Smooth muscle cell (in vitro differentiated cells): ENCODE measurements around the gene STON1. TPM values are rescaled to one million over a fixed set of nuclear protein-coding genes. Genes with fewer than 3 reads are reported as not detected.
"Not testable (repeated sequence)": the region's sequence is repeated elsewhere in the genome, so short reads cannot be mapped to it uniquely, and the experiment has no call there.

Experiments used
- DNase-seq: peaks from one replicate; lab custom pipeline; 2025; ENCODE audit not compliant: unreplicated experiment; lab: John Stamatoyannopoulos, UW
- H2AFZ ChIP-seq: fragments of 200-600 bp; sonication (generic); 2 replicates; pipeline ENCODE4 v1.6.0; 2016; ENCODE audit warnings: antibody characterized with exemption, low read depth, mild to moderate bottlenecking
- H3F3A ChIP-seq: fragments of 200-600 bp; sonication (generic); 2 replicates; pipeline ENCODE4 v1.6.0; 2017; ENCODE audit warnings: antibody characterized with exemption, low read depth
- H3K27ac ChIP-seq: fragments of 200-600 bp; sonication (generic); 2 replicates; pipeline ENCODE4 v1.5.1; 2016; ENCODE audit warnings: low read depth, mild to moderate bottlenecking
- H3K27me3 ChIP-seq: fragments of 200-600 bp; sonication (generic); 2 replicates; pipeline ENCODE4 v1.6.1; 2016; ENCODE audit warnings: low read depth, mild to moderate bottlenecking
- H3K36me3 ChIP-seq: fragments of 200-600 bp; sonication (generic); 2 replicates; pipeline ENCODE4 v1.5.1; 2016; ENCODE audit warnings: low read depth
- H3K4me1 ChIP-seq: fragments of 200-600 bp; sonication (generic); 2 replicates; pipeline ENCODE4 v1.5.1; 2016; ENCODE audit warnings: low read depth
- H3K4me2 ChIP-seq: fragments of 200-600 bp; sonication (generic); 2 replicates; pipeline ENCODE4 v1.6.0; 2016; ENCODE audit warnings: mild to moderate bottlenecking
- H3K4me3 ChIP-seq: fragments of 200-600 bp; sonication (generic); 2 replicates; pipeline ENCODE4 v1.5.1; 2016; ENCODE audit warnings: mild to moderate bottlenecking
- H3K79me2 ChIP-seq: fragments of 200-600 bp; sonication (generic); 2 replicates; pipeline ENCODE4 v1.6.0; 2016; ENCODE audit warnings: low read depth, mild to moderate bottlenecking
- H3K9ac ChIP-seq: fragments of 200-600 bp; sonication (generic); 2 replicates; pipeline ENCODE4 v1.6.0; 2016; ENCODE audit warnings: low read depth
- H3K9me3 ChIP-seq: fragments of 200-600 bp; sonication (generic); replicated peaks from 2 replicates; pipeline ENCODE4 v1.5.1; 2016; ENCODE audit warnings: low read depth
- H4K20me1 ChIP-seq: fragments of 200-600 bp; sonication (generic); 2 replicates; pipeline ENCODE4 v1.6.0; 2016; ENCODE audit warnings: low read depth
- WGBS: methylation state at CpG from one replicate; pipeline ENCODE4 v1.1.7; 2016; ENCODE audit warnings: low lambda C conversion rate; 5-methylcytosine and 5-hydroxymethylcytosine counted together
- polyA plus RNA-seq: library from polyadenylated mRNA; unstranded; fragments of >200 nt; fragmentation: Nextera tagmentation; extraction: Ambion mirVana; gene quantifications from 2 replicates; pipeline ENCODE4 v1.2.1, GENCODE V29; 2016
- total RNA-seq: library from RNA; depleted of rRNA; stranded (reverse); fragments of >200 nt; gene quantifications from 2 replicates; pipeline ENCODE4 v1.2.3, GENCODE V29; 2014
- TF ChIP-seq, protein P1 (sequence below): fragments of 200-600 bp; sonication (generic); IDR thresholded peaks from 2 replicates; pipeline ENCODE4 v1.5.1; 2017; ENCODE audit warnings: borderline replicate concordance, mild to moderate bottlenecking, antibody characterized with exemption; ENCODE audit not compliant: insufficient read depth, poor library complexity, severe bottlenecking

Gene STON1
- total and polyA plus RNA-seq, 2 experiments from 2014 or later = 15.3 to 56.6 TPM

DNA sequence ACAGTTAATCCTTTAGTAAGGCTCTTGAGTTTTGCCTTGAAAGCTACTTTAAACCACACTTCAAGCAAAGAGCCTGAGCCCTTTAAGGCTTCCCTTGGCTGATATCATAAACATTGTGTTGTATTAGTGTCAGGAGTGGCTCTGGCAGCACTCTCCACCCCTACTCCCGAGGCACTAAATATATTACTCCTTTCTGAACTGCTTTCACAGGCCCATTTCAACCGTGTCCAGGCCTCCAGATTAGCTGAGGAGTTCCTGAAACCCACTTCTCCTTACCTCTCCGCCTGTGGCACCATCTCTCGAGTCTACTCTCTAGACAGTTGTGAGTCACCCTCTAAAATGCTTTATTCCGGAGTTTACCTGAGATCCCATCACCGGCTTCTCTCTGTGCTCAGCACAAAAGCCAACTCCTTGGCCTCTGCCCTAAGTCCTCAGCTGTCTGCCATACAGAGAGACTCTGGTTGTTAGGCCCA, 14.4 kb upstream of the STON1 start:
- Histone ChIP-seq H3K9ac (no peak overlapping the region), H4K20me1 (no peaks in the 10 kb centered on the region), H2AFZ (no peak overlapping the region), H3K4me2 (peak overlapping the region; percentile 18), H3K27ac (peak overlapping the region; percentile 59), H3K79me2 (no peaks in the 10 kb centered on the region), H3K4me3 (no peak overlapping the region), H3K36me3 (no peaks in the 10 kb centered on the region), H3F3A (peaks cover 22% of the 10 kb centered on the region), H3K27me3 (no peaks in the 10 kb centered on the region), H3K4me1 (peaks cover 24% of the 10 kb centered on the region), H3K9me3 (no peaks in the 10 kb centered on the region)
- TF ChIP-seq, protein P1, sequence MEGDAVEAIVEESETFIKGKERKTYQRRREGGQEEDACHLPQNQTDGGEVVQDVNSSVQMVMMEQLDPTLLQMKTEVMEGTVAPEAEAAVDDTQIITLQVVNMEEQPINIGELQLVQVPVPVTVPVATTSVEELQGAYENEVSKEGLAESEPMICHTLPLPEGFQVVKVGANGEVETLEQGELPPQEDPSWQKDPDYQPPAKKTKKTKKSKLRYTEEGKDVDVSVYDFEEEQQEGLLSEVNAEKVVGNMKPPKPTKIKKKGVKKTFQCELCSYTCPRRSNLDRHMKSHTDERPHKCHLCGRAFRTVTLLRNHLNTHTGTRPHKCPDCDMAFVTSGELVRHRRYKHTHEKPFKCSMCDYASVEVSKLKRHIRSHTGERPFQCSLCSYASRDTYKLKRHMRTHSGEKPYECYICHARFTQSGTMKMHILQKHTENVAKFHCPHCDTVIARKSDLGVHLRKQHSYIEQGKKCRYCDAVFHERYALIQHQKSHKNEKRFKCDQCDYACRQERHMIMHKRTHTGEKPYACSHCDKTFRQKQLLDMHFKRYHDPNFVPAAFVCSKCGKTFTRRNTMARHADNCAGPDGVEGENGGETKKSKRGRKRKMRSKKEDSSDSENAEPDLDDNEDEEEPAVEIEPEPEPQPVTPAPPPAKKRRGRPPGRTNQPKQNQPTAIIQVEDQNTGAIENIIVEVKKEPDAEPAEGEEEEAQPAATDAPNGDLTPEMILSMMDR = no peak
- no peak for DNase-seq
- 47% methylated on average over 6 of the region's 6 CpGs for WGBS

DNA sequence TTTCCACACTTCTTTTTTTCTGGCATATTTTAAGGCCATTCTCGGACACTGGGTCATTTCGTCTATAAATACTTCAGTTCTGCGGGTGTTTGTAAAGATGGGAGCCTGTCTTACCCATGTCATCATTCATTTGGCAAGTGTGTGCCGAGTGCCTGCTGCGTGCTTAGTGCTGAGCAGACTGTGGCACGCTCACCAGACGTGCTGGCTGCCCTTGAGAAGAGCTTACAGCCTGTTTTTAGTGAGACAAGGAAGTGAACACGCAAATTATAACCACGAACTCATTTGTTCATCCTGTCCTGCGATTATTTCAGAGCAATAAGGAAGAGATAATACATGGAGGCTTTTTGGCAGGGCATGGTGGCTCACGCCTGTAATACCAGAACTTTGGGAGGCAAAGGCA, 10.4 kb upstream of the STON1 start:
- no peaks in the 10 kb centered on the region for H3K9me3 ChIP-seq
- no peak overlapping the region for H3K4me3 ChIP-seq
- H3K27ac ChIP-seq = peak overlapping the region; percentile 31
- H3F3A ChIP-seq = no peaks in the 10 kb centered on the region
- no peaks in the 10 kb centered on the region for H3K27me3 ChIP-seq
- no peaks in the 10 kb centered on the region for H3K36me3 ChIP-seq
- no peak overlapping the region for H2AFZ ChIP-seq
- no peak for DNase-seq
- H3K4me2 ChIP-seq = no peak overlapping the region
- TF ChIP-seq, protein P1 = no peak
- no peaks in the 10 kb centered on the region for H4K20me1 ChIP-seq
- no peaks in the 10 kb centered on the region for H3K79me2 ChIP-seq
- H3K9ac ChIP-seq = no peak overlapping the region
- no peaks in the 10 kb centered on the region for H3K4me1 ChIP-seq
- 57% methylated on average over 11 of the region's 11 CpGs for WGBS

DNA sequence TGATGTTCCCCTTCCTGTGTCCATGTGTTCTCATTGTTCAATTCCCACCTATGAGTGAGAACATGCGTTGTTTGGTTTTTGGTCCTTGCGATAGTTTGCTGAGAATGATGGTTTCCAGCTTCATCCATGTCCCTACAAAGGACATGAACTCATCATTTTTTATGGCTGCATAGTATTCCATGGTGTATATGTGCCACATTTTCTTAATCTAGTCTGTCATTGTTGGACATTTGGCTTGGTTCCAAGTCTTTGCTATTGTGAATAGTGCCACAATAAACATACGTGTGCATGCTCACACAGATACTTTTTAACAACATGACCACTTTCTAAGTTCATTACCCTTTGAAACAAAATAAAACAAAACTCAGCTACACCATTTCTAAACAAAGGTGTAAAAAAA, 5.2 kb upstream of the STON1 start:
- H3K36me3 ChIP-seq, H4K20me1 ChIP-seq, H3K79me2 ChIP-seq, DNase-seq, H2AFZ ChIP-seq, H3K4me3 ChIP-seq, H3K9ac ChIP-seq, H3K9me3 ChIP-seq, H3K4me2 ChIP-seq, H3K27me3 ChIP-seq: not testable (repeated sequence)
- Histone ChIP-seq H3F3A (peaks cover 34% of the 10 kb centered on the region), H3K4me1 (peaks cover 23% of the 10 kb centered on the region), H3K27ac (peak overlapping the region; percentile 36)
- 96% methylated on average over 3 of the region's 3 CpGs for WGBS

DNA sequence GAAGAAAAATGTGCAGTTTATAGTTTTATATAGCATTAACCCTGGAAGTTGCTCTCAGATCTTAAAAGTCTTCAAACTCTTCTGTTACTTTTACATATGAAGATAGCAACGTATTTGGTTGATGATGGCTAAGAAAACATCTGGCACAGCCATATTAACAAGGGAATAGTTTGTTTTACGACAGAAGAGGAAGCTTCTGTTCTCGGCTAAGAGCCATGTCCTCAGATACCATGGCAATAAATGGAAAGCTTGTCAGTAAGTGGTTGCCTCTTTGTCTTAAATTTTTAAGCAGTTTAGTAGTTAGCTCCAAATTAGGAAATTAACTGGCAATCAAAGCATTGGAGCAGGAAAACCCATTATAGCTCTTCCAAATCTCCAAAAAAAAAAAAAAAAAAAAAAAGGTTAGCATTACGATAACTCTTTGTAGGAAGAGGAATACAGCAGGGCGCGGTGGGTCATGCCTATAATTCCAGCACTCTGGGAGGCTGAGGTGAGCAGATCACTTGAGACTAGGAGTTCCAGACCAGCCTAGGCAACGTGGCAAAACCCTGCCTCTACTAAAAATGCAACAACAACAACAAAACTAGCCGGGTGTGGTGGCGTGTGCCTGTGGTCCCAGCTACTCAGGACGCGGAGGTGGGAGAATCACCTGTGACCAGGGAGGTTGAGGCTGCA, 4.5 kb upstream of the STON1 start:
- Histone ChIP-seq H3K36me3 (no peaks in the 10 kb centered on the region), H3K27me3 (no peaks in the 10 kb centered on the region), H3K4me2 (no peak overlapping the region), H3F3A (peaks cover 34% of the 10 kb centered on the region), H3K9me3 (no peaks in the 10 kb centered on the region), H3K9ac (no peak overlapping the region), H3K4me3 (no peak overlapping the region), H2AFZ (no peak overlapping the region), H3K4me1 (peaks cover 23% of the 10 kb centered on the region), H3K79me2 (no peaks in the 10 kb centered on the region), H3K27ac (peak overlapping the region; percentile 36), H4K20me1 (no peaks in the 10 kb centered on the region)
- TF ChIP-seq, protein P1 = no peak
- DNase-seq = no peak
- 69% methylated on average over 11 of the region's 11 CpGs for WGBS
